ENCODE results near the gene MGAT4C. TPM values are rescaled to one million over a fixed set of nuclear protein-coding genes. Genes with fewer than 3 reads are reported as not detected.
A peak's percentile ranks its signal among the peaks of the same experiment; 100 is the strongest.

The MGAT4C gene
- total and polyA plus RNA-seq, 2 of the 8 experiments (the other 6 are each of a cell fraction or from before 2014, with no cell fraction given): 1.6 to 2.5 TPM

- no peak overlapping the region for H3K27ac ChIP-seq (ENCODE audit: low read depth, low read length)
- H2AFZ ChIP-seq (ENCODE audit: low read length): no peak overlapping the region
- H3K18ac ChIP-seq (ENCODE audit: extremely low read depth, low read length): peak overlapping the region; percentile 7; the same call in 1 of the 2 replicates
- no peak overlapping the region for H3K23ac ChIP-seq (ENCODE audit: insufficient read length)
- H3K4me3 ChIP-seq (ENCODE audit: extremely low read depth in 1 of 4, insufficient read depth in 2 of 4, low read depth in 3 of 4, low read length in 4 of 4): no peak overlapping the region
- no peaks in the 10 kb centered on the region for H3K23me2 ChIP-seq (ENCODE audit: low read depth, low read length)
- no peaks in the 10 kb centered on the region for H4K20me1 ChIP-seq (replicated peaks in 1 of 2; ENCODE audit: control insufficient read depth in 1 of 2, insufficient read depth in 2 of 2, low read length in 2 of 2)
- H3K9me3 ChIP-seq (ENCODE audit: insufficient read depth in 2 of 2, low read depth in 1 of 2, low read length in 1 of 2): peaks cover 0 to 5% of the 10 kb centered on the region in 2 experiments; a peak in 1 of 4 replicates
- H3K4me2 ChIP-seq (ENCODE audit: insufficient read depth in 1 of 2, low read depth in 2 of 2, low read length in 2 of 2): no peak overlapping the region
- no peak overlapping the region for H3K9ac ChIP-seq (replicated peaks in 1 of 4; ENCODE audit: extremely low read depth in 1 of 4, low read depth in 3 of 4, low read length in 3 of 4)
- DNase-seq (ENCODE audit: low read depth in 1 of 2, low spot score in 2 of 2) (no peak), FAIRE-seq (no peak)
- no peak for TF ChIP-seq USF2 (IDR thresholded peaks at IDR 0.05; ENCODE audit: low read length)
- 0 out of 2 replicates have a peak, but pooled peaks have one; percentile 33 for TF ChIP-seq YY1 (IDR thresholded peaks at IDR 0.05; ENCODE audit: low read depth, low read length)
- H3K4ac ChIP-seq (replicated peaks; ENCODE audit: insufficient read length, low read depth, low read length): peak overlapping the region; percentile 96
- no peak overlapping the region for H3K14ac ChIP-seq (ENCODE audit: insufficient read length)
- no peak overlapping the region for H2AK5ac ChIP-seq (ENCODE audit: low read depth, low read length)
- no peaks in the 10 kb centered on the region for H3K79me2 ChIP-seq (ENCODE audit: control insufficient read depth in 1 of 2, insufficient read depth in 2 of 2, low read length in 2 of 2)
- peaks cover 2 to 21% (median 10%) of the 10 kb centered on the region in 4 experiments; a peak in 5 of 7 replicates for H3K4me1 ChIP-seq (replicated peaks in 1 of 4; ENCODE audit: control insufficient read depth in 3 of 4, insufficient read depth in 4 of 4, low read length in 3 of 4)
- H2BK5ac ChIP-seq (ENCODE audit: low read depth, low read length): peak overlapping the region; percentile 100; the same call in 1 of the 2 replicates
- CTCF ChIA-PET (ENCODE audit: partially characterized antibody): interaction anchor here (1.2 to 10.0 kb wide), 4 partner anchors 22 to 1075 kb away, joined by 3 to 130 read pairs (median 7); no protein-coding TSS in a partner anchor
- POLR2A ChIA-PET (ENCODE audit: partially characterized antibody): no interaction called here
- H4K91ac ChIP-seq (replicated peaks; ENCODE audit: insufficient read length, low read length): peak overlapping the region; percentile 97
- H2BK20ac ChIP-seq (ENCODE audit: low read length): peak overlapping the region; percentile 13; the same call in 1 of the 2 replicates
- no peaks in the 10 kb centered on the region for H3K79me1 ChIP-seq (ENCODE audit: low read depth, low read length)
- no peak overlapping the region for H3K56ac ChIP-seq (replicated peaks; ENCODE audit: insufficient read length, low read depth, low read length)
- H3K27me3 ChIP-seq (replicated peaks in 1 of 4; ENCODE audit: control insufficient read depth in 3 of 4, extremely low read depth in 1 of 4, insufficient read depth in 3 of 4, low read length in 3 of 4): peaks cover 0 to 1% (median 0%) of the 10 kb centered on the region in 4 experiments; a peak in 1 of 7 replicates
- H2BK15ac ChIP-seq (ENCODE audit: low read length): no peak overlapping the region
- 86% methylated on average over 12 of the region's 12 CpGs; no CpG with 5 or more reads in 1 of the 2 experiments for WGBS, 2 experiments (ENCODE audit: extremely low coverage in 1 of 2, insufficient coverage in 1 of 2, insufficient read length in 1 of 2, insufficient replicate concordance in 2 of 2, low coverage in 1 of 2, low lambda C conversion rate in 2 of 2, missing lambda C conversion rate in 1 of 2)
- H3K36me3 ChIP-seq (ENCODE audit: control insufficient read depth in 2 of 4, insufficient read depth in 4 of 4, low read length in 3 of 4): peaks cover 0 to 4% (median 0%) of the 10 kb centered on the region in 4 experiments; a peak in 2 of 8 replicates
- no peak overlapping the region for H4K8ac ChIP-seq (ENCODE audit: extremely low read depth, insufficient read depth, low read length)
- no peak overlapping the region for H4K5ac ChIP-seq (ENCODE audit: insufficient read length, low read depth, low read length)
- H2BK12ac ChIP-seq (ENCODE audit: low read depth, low read length): peak overlapping the region; percentile 76; the same call in 1 of the 2 replicates
- peak overlapping the region; percentile 83 for H2BK120ac ChIP-seq (replicated peaks; ENCODE audit: low read depth, low read length)
These were observed 308.9 kb downstream of the MGAT4C start for GRCh38 chr12:85947286-85947685.

All from H1 (cell line).